Mesenchymal stem cell (in vitro differentiated cells and primary cell): ENCODE data around the gene UIMC1.

ENCODE experiments used
- DNase-seq: peaks from one replicate; pipeline ENCODE4 v3.0.0-alpha.2; 2013
- H2AFZ ChIP-seq: one replicate; pipeline ENCODE4 v1.6.1; 2013; ENCODE audit warnings: low read depth, mild to moderate bottlenecking, control low read depth, inconsistent platforms, low read length, moderate library complexity
- H2AK5ac ChIP-seq: 2 replicates; pipeline ENCODE4 v1.6.1; 2013; ENCODE audit warnings: low read length, moderate library complexity, mild to moderate bottlenecking, inconsistent platforms; ENCODE audit not compliant: severe bottlenecking
- H2BK120ac ChIP-seq: one replicate; pipeline ENCODE4 v1.6.1; 2013; ENCODE audit warnings: low read depth, mild to moderate bottlenecking, inconsistent platforms, low read length, moderate library complexity
- H2BK12ac ChIP-seq, 2 experiments: one replicate each; pipeline ENCODE4 v1.6.1; 2013; ENCODE audit warnings: inconsistent platforms in 2 of 2, low read length in 2 of 2, mild to moderate bottlenecking in 2 of 2, moderate library complexity in 2 of 2, control low read depth in 1 of 2
- H2BK15ac ChIP-seq: one replicate; pipeline ENCODE4 v1.6.1; 2013; ENCODE audit warnings: mild to moderate bottlenecking, low read depth, inconsistent platforms; ENCODE audit not compliant: poor library complexity, severe bottlenecking
- H2BK5ac ChIP-seq: 2 replicates; pipeline ENCODE4 v1.6.1; 2013; ENCODE audit warnings: low read depth, mild to moderate bottlenecking, low read length, control low read depth, inconsistent platforms; ENCODE audit not compliant: poor library complexity, severe bottlenecking
- H3K14ac ChIP-seq, 2 experiments: one replicate each; pipeline ENCODE4 v1.6.1; 2013; ENCODE audit warnings: inconsistent platforms in 2 of 2, low read length in 2 of 2, control low read depth in 1 of 2, mild to moderate bottlenecking in 1 of 2, moderate library complexity in 1 of 2
- H3K18ac ChIP-seq, 2 experiments: one replicate each; pipeline ENCODE4 v1.6.1; 2013; ENCODE audit warnings: inconsistent platforms in 2 of 2, low read length in 2 of 2, control low read depth in 1 of 2, low read depth in 1 of 2, mild to moderate bottlenecking in 1 of 2
- H3K23ac ChIP-seq, 2 experiments: one replicate each; pipeline ENCODE4 v1.6.1; 2013; ENCODE audit warnings: inconsistent platforms in 2 of 2, low read length in 2 of 2, mild to moderate bottlenecking in 2 of 2, moderate library complexity in 2 of 2, control low read depth in 1 of 2
- H3K27ac ChIP-seq: 2 replicates; pipeline ENCODE4 v1.5.1; 2013; ENCODE audit warnings: mild to moderate bottlenecking, moderate library complexity, low read length, control low read depth, inconsistent platforms; ENCODE audit not compliant: poor library complexity, severe bottlenecking
- H3K27me3 ChIP-seq, 2 experiments: 2 replicates each; pipeline versions ENCODE4 v1.6.1 to v1.7.0; 2013; ENCODE audit warnings: low read length in 2 of 2, mild to moderate bottlenecking in 2 of 2, moderate library complexity in 2 of 2, control low read depth in 1 of 2, inconsistent platforms in 1 of 2; ENCODE audit not compliant: control insufficient read depth in 1 of 2, insufficient read depth in 1 of 2
- H3K36me3 ChIP-seq, 2 experiments: 2 replicates each; pipeline versions ENCODE4 v1.6.1 to v1.7.0; 2013; ENCODE audit warnings: low read length in 2 of 2, control low read depth in 1 of 2, inconsistent platforms in 1 of 2, low read depth in 1 of 2, mild to moderate bottlenecking in 1 of 2; ENCODE audit not compliant: insufficient read depth in 2 of 2, control insufficient read depth in 1 of 2
- H3K4ac ChIP-seq, 2 experiments: one replicate each; pipeline ENCODE4 v1.6.1; 2013; ENCODE audit warnings: inconsistent platforms in 2 of 2, low read length in 2 of 2, mild to moderate bottlenecking in 2 of 2, moderate library complexity in 2 of 2, control low read depth in 1 of 2, low read depth in 1 of 2
- H3K4me1 ChIP-seq: 2 replicates; pipeline ENCODE4 v1.6.1; 2013; ENCODE audit warnings: low read depth, low read length, control low read depth; ENCODE audit not compliant: control insufficient read depth, insufficient read depth
- H3K4me2 ChIP-seq: 2 replicates; pipeline ENCODE4 v1.6.1; 2013; ENCODE audit warnings: low read length, mild to moderate bottlenecking, inconsistent platforms; ENCODE audit not compliant: poor library complexity, severe bottlenecking
- H3K4me3 ChIP-seq, 2 experiments: 2 replicates each; pipeline versions ENCODE4 v1.5.1 to v1.7.0; 2013; ENCODE audit warnings: low read length in 2 of 2, mild to moderate bottlenecking in 2 of 2, control low read depth in 1 of 2, low read depth in 1 of 2; ENCODE audit not compliant: insufficient read depth in 1 of 2
- H3K79me1 ChIP-seq: replicated peaks from 2 replicates; pipeline ENCODE4 v1.6.1; 2013; ENCODE audit warnings: mild to moderate bottlenecking, control low read depth, low read length, inconsistent platforms; ENCODE audit not compliant: poor library complexity, severe bottlenecking
- H3K9ac ChIP-seq: 2 replicates; pipeline ENCODE4 v1.7.0; 2013; ENCODE audit warnings: mild to moderate bottlenecking, low read length, moderate library complexity
- H3K9me3 ChIP-seq: 2 replicates; pipeline ENCODE4 v1.7.0; 2013; ENCODE audit warnings: mild to moderate bottlenecking, low read length; ENCODE audit not compliant: control insufficient read depth
- H4K8ac ChIP-seq: one replicate; pipeline ENCODE4 v1.6.1; 2013; ENCODE audit warnings: inconsistent platforms, mild to moderate bottlenecking, low read length, moderate library complexity
- H4K91ac ChIP-seq: one replicate; pipeline ENCODE4 v1.6.1; 2013; ENCODE audit warnings: mild to moderate bottlenecking, low read length, inconsistent platforms
- WGBS: methylation state at CpG from one replicate; pipeline ENCODE4 v1.1.7; 2013; ENCODE audit warnings: mixed read lengths; 5-methylcytosine and 5-hydroxymethylcytosine counted together

The UIMC1 gene

GRCh38 chr5:177015156-177015555 is 8.6 kb upstream of the UIMC1 start:
- Histone ChIP-seq H3K27me3 (no peaks in the 10 kb centered on the region), H3K18ac (no peak overlapping the region), H3K4me2 (no peak overlapping the region), H3K27ac (no peak overlapping the region), H3K9ac (no peak overlapping the region), H3K23ac (no peak overlapping the region), H2AK5ac (no peak overlapping the region), H3K9me3 (no peaks in the 10 kb centered on the region), H3K14ac (no peak overlapping the region), H3K4me3 (no peak overlapping the region), H3K36me3 (no peaks in the 10 kb centered on the region), H2BK5ac (no peak overlapping the region), H2AFZ (no peak overlapping the region), H3K4me1 (no peaks in the 10 kb centered on the region), H2BK12ac (no peak overlapping the region), H4K8ac (no peak overlapping the region), H3K4ac (no peak overlapping the region), H3K79me1 (no peaks in the 10 kb centered on the region), H4K91ac (no peak overlapping the region), H2BK120ac (no peak overlapping the region), H2BK15ac (no peak overlapping the region)
- no peak for DNase-seq
- 97% methylated on average over 3 of the region's 4 CpGs for WGBS

GRCh38 chr5:177010153-177010552 is 3.6 kb upstream of the UIMC1 start:
- no peak overlapping the region for H2BK120ac ChIP-seq
- H3K4me1 ChIP-seq: no peaks in the 10 kb centered on the region
- no peaks in the 10 kb centered on the region for H3K9me3 ChIP-seq
- H3K4ac ChIP-seq: no peak overlapping the region
- no peak overlapping the region for H3K14ac ChIP-seq
- H3K27me3 ChIP-seq: no peaks in the 10 kb centered on the region
- no peak overlapping the region for H2BK15ac ChIP-seq
- no peak overlapping the region for H2BK12ac ChIP-seq
- H4K8ac ChIP-seq: no peak overlapping the region
- H3K79me1 ChIP-seq: peaks cover 3% of the 10 kb centered on the region
- no peak overlapping the region for H2AK5ac ChIP-seq
- no peak overlapping the region for H3K18ac ChIP-seq
- no peaks in the 10 kb centered on the region for H3K36me3 ChIP-seq
- no peak overlapping the region for H3K27ac ChIP-seq
- no peak overlapping the region for H4K91ac ChIP-seq
- no peak overlapping the region for H3K23ac ChIP-seq
- H2BK5ac ChIP-seq: no peak overlapping the region
- H2AFZ ChIP-seq: no peak overlapping the region
- no peak for DNase-seq
- no peak overlapping the region for H3K9ac ChIP-seq
- no peak overlapping the region for H3K4me3 ChIP-seq
- 100% methylated on average over 1 of the region's 4 CpGs for WGBS
- no peak overlapping the region for H3K4me2 ChIP-seq

DNA sequence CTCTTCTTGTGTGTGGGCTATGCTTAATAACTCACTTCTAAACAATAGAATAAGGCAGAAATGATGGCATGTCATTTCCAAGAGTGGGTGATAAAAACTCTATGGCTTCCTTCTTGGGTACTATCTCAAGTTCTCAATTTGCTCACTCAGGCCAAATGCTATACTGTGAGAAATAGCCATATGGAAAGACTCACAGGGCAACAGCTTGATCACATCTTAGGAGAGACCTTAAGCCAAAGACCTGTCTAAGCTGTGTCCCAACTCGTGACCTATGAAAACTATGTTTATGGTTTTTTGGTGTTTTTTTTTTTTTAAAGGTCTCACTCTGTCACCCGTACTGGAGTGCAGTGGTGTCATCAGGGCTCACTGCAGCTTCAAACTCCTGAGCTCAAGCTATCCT is 2.1 kb upstream of the UIMC1 start:
- Histone ChIP-seq H3K27ac (no peak overlapping the region), H3K4ac (no peak overlapping the region), H2BK120ac (no peak overlapping the region), H3K14ac (no peak overlapping the region), H2BK5ac (no peak overlapping the region), H3K9me3 (no peaks in the 10 kb centered on the region), H3K79me1 (peaks cover 3% of the 10 kb centered on the region), H3K36me3 (no peaks in the 10 kb centered on the region), H3K18ac (no peak overlapping the region), H2AK5ac (no peak overlapping the region), H3K4me1 (peaks cover 5% of the 10 kb centered on the region), H3K27me3 (no peaks in the 10 kb centered on the region), H3K23ac (no peak overlapping the region), H2BK15ac (no peak overlapping the region), H2BK12ac (no peak overlapping the region), H4K8ac (no peak overlapping the region), H4K91ac (no peak overlapping the region), H2AFZ (no peak overlapping the region), H3K9ac (no peak overlapping the region), H3K4me3 (no peak overlapping the region), H3K4me2 (no peak overlapping the region)
- DNase-seq: peak; percentile 34
- WGBS: 69% methylated on average over 2 of the region's 2 CpGs

DNA sequence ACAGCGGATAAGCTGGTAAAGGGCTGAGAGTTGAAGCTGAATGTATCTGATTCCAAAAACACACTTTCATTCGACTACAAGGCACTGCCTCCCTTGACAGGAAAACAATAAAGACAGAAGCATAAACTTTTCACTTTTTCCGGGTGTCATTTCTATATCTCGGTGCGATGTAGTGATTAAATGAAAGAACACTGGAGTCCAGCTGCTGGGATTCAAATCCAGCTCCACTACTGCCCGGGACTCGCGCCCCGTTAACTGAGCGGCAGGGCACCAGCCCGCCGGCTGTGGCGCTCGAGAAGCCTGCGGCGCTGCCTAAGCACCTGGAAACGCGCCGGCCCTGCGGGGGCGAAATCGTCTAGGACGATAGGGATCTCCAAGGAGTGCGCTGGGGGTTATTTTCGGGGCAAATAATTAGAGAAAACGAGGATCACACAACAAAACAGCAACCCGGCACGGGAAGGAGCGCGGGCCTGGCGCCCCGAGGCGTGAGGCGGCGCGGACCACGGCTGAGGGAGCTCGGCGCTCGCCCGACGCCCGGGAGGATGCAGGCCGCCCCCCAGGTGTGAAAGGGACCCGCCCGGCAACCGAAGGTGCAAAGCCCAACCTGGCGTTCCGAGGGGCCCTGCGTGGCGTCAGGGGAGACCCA is 837 bp downstream of the UIMC1 start:
- 1% methylated on average over 45 of the region's 51 CpGs for WGBS
- Histone ChIP-seq H2BK15ac (peak overlapping the region; percentile 69), H3K79me1 (peaks cover 3% of the 10 kb centered on the region), H3K4me1 (peaks cover 8% of the 10 kb centered on the region), H3K9ac (peak overlapping the region; percentile 94), H3K4me2 (peak overlapping the region; percentile 75), H2BK12ac (no peak overlapping the region), H3K4me3 (peak overlapping the region; percentile 83 to 90), H3K14ac (peak overlapping the region in 1 of 2 experiments; percentile 50), H4K8ac (peak overlapping the region; percentile 98), H3K4ac (peak overlapping the region; percentile 83 to 94), H3K27me3 (no peaks in the 10 kb centered on the region), H3K18ac (peak overlapping the region; percentile 73 to 96), H2BK5ac (peak overlapping the region; percentile 95), H3K36me3 (no peaks in the 10 kb centered on the region), H2AFZ (peak overlapping the region; percentile 15), H2AK5ac (no peak overlapping the region), H2BK120ac (peak overlapping the region; percentile 97), H3K23ac (no peak overlapping the region), H4K91ac (peak overlapping the region; percentile 97), H3K9me3 (no peaks in the 10 kb centered on the region), H3K27ac (peak overlapping the region; percentile 73)
- peak; percentile 79 for DNase-seq
